WI38 (cell line): ENCODE measurements around the gene SLC39A11.
"Not testable (repeated sequence)": the region's sequence is repeated elsewhere in the genome, so short reads cannot be mapped to it uniquely, and the experiment has no call there.

Experiments
- H3K4me3 ChIP-seq: 2 replicates; pipeline ENCODE4 v1.5.1; 2011; ENCODE audit warnings: low read depth, mild to moderate bottlenecking, control low read depth, low read length
- TF ChIP-seq, protein P1 (sequence below): IDR thresholded peaks from 2 replicates; pipeline ENCODE4 v1.5.1; 2012; ENCODE audit warnings: low read depth, mild to moderate bottlenecking, control low read depth, low read length

Gene SLC39A11

DNA sequence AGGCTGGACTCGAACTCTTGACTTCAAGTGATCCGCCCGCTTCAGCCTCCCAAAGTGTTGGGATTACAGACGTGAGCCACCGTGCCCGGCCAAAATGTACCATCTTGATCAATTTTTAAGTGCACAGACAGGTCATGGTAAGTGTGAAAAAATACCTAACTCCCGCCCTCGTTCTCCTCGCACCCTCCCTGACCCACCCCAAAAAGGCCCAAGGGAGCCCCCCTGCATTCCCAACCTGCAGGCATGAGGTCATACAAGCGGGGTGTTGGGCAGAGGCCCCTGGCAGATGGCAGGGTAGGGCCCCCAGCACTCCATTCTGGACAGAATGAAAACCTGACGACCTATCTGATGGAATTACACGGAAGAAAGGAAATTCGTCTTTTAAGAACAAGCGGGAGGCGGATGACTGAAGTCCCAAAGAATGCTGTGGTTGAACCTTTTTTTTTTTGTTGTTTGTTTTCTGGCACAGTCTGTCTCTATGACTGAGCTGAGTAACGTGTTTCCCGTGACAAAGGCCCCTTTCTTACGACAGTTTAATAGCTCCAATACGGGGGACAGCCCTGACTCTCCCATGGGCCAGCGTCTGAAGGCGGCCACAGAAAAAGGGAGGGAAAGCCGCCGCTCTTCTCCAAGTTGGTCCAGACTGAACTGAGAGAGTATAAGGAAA lies 376.4 kb downstream of the SLC39A11 start:
- H3K4me3 ChIP-seq = no peak overlapping the region
- TF ChIP-seq, protein P1, sequence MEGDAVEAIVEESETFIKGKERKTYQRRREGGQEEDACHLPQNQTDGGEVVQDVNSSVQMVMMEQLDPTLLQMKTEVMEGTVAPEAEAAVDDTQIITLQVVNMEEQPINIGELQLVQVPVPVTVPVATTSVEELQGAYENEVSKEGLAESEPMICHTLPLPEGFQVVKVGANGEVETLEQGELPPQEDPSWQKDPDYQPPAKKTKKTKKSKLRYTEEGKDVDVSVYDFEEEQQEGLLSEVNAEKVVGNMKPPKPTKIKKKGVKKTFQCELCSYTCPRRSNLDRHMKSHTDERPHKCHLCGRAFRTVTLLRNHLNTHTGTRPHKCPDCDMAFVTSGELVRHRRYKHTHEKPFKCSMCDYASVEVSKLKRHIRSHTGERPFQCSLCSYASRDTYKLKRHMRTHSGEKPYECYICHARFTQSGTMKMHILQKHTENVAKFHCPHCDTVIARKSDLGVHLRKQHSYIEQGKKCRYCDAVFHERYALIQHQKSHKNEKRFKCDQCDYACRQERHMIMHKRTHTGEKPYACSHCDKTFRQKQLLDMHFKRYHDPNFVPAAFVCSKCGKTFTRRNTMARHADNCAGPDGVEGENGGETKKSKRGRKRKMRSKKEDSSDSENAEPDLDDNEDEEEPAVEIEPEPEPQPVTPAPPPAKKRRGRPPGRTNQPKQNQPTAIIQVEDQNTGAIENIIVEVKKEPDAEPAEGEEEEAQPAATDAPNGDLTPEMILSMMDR = no peak

DNA sequence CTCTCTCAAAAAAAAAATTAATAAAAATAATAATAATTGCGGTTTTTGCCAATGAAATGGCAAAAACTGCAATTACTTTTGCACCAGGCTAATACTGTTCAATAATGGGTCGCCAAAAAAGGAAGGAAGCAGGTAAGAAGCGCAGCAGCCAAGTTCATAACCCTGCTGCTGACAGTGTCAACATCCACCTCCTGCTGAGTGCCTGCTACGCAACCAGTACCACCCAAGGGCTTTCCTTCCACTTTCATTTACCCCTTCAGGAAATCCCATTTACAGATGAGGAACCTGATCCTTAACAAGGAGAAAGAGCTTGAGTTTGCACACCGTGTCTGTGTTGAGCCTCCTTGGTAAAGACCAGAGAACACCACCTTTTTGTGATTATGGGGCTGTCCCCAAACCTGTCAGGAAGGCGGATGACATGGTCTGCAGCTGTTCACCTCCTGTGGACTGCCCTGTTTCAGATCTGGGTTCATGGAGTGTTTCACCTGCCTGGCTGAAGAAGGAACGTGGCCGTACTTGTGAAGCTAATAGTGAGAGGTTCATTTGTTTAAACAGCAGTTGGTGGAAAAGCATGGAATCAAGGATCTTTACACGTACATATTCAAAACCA lies 378.0 kb downstream of the SLC39A11 start:
- no peak overlapping the region for H3K4me3 ChIP-seq
- TF ChIP-seq, protein P1 = no peak

- TF ChIP-seq, protein P1 = no peak
- H3K4me3 ChIP-seq = no peak overlapping the region
Measured at GRCh38 chr17:72713701-72714100, 378.8 kb downstream of the SLC39A11 start.

DNA sequence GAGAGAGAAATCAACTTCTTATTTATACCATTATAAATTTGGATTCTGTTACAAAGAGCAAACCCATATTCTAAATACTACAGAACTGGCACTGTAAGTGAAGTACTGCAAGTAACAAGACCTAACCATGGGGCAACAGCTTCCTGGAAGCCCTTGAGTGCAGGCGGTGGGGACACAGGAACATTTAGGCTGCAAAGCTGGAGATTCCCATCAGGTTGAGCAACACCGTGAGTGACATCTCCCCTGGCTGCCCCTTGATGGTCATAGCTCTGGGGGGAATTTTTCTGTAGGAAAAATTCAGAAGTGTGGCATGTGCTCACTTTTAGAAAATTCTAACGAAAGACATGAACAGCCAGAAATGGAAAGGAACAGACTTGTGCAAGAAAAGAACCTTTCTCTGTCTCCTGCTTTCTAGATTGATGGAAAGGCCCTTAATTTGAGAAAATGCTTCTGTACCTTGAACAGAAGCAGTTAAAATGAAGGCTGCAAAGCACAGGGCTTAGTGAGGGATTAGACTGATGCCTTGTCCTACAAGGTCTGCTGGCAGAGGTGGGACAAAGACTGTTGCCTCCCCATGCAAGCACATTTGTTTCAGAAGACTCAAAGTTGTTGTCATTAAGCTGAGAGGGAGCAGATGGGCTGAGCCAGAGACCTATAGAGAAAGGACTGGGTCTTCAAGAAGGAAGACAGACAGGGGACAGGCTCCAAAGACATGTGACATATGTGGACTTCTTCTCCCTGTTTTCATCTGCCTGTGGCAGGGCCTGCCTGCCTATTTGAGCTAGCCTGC lies 380.8 kb downstream of the SLC39A11 start:
- TF ChIP-seq, protein P1 = no peak
- no peak overlapping the region for H3K4me3 ChIP-seq

GRCh38 chr17:72710834-72711233 lies 381.7 kb downstream of the SLC39A11 start:
- H3K4me3 ChIP-seq = no peak overlapping the region
- TF ChIP-seq, protein P1 = no peak

DNA sequence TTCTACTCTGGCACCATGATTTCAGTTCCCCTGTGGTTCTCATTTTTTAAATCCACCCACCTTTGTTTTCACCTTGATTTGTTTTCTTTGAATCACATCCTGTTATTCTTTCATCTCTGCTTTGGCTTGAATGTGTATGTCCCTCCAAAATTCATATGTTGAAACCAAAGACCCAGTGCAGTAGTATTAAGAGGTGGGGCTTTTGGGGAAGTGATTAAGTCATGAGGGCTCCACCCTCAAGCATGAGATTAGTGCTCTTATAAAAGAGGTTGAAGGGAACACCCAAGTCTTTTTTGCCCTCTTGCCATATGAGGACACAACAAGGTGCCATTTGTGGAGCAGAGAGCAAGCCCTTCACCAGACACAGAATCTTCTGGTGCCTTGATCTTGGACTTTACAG lies 382.3 kb downstream of the SLC39A11 start:
- TF ChIP-seq, protein P1 = no peak
- no peak overlapping the region for H3K4me3 ChIP-seq

DNA sequence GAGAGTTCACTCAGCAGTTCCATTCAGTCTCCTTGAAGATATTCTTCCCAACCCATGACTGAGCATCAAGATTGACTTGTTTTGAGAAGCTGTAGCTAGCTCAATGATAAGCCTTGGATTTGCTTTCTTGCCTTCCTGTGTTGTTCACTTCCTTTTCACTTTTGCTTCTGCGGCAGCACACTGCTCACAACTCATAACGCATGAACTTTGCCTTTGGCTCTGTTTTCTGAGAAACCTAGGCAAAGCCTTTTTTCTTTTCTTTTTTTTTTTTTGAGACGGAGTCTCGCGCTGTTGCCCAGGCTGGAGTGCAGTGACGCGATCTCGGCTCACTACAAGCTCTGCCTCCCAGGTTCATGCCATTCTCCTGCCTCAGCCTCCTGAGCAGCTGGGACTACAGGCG lies 383.8 kb downstream of the SLC39A11 start:
- not testable (repeated sequence) for H3K4me3 ChIP-seq
